ENCODE results near the gene CHRD.
"Not testable (repeated sequence)": the region's sequence is repeated elsewhere in the genome, so short reads cannot be mapped to it uniquely, and the experiment has no call there.

The CHRD gene

DNA sequence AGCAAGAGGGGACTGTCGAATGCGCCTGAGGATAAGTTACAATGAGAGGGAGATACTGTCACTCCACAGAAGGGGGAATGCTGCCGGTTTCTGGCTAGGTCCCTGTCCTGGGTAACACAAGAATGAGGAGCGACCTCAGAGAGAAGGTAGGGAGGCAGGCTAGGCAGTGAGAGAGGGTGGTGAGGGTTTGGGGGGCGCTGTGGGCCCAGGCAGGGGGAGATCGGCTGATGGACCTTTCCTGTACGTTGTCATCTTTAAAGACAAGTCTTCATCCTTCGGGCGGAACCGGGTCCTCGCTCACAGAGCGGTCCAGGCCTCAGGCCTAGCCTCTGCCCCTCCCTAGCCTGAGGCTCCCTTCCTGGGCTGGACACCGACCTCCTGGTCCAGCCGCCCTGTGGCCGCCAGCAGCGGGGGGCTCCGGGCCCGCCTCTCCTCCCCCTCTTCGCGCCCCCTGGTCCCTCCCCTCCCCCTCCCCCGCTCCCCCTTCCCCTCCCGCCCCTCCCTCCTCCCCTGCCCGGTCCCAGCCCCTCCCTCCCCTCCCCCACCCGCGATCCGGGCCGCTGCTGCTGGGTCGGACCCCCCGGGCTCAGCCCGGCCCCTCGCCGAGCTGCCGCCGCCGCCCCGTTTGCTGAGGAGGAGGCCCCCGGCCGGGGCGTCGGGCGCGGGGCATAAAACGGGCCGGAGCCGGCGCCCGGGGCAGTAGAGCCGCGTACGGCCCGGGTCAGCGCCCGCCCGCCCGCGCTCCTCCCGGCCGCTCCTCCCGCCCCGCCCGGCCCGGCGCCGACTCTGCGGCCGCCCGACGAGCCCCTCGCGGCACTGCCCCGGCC, at the start of gene CHRD:
CHRD (plus strand) TSS at position 697 of the 827 bp plus-strand sequence. CDS start 265 bp downstream, outside the sequence.
- DNase-seq, result no peak

DNA sequence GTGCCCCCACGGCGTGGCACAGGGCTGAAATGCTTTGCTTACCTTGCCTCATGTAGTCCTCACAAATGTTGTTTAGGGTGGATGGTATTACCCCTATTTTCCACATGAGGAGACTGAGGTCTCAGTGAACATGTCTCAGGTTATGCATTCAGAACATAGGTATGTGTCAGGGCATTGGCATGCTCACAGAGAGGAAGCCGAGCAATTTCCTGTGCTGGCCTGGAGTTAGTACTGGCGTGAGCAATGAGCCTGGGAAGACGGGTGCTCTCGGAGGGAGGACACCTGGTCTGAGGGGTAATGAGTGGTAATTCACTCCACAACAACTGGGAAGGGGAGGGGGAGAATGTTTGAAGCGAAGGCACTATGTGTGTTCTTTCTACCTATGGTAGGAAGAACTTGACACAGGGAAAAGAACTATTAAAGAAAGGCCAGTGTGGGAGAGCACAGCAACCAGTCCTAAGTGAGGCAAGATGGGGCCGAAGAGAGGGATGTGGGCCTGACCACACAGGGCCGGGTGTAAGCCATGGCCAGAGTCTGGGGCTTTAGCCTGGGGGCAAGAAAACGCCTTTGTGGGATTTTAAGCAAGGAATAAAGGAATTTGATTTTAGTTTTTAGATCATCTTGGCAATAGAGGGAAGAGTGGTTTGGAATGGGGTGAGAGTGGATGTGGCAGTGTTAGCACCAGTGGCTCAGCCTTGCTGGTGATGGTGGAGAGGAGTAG, 47.3 kb upstream of the CHRD start:
- DNase-seq, result no peak

DNA sequence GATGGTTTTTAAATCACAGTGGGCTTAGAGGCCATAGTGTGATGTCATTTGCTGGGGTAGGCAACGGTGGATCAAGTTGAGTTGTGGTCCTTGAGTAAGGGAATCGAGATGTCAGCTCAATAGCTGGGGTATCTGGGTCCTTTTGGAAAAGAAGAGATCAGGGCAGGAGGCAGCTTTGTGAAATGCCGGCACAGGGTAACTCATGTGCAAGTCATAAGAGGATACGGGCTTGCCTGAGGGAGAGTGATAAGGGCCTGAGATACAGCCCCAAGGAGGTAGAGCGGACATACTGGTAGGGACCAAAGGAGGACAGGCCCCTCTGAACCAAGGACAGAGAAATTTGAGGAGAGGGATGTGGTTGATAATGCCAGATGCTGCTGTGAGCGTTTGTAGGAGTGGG, 46.7 kb upstream of the CHRD start:
- no peak for DNase-seq

DNA sequence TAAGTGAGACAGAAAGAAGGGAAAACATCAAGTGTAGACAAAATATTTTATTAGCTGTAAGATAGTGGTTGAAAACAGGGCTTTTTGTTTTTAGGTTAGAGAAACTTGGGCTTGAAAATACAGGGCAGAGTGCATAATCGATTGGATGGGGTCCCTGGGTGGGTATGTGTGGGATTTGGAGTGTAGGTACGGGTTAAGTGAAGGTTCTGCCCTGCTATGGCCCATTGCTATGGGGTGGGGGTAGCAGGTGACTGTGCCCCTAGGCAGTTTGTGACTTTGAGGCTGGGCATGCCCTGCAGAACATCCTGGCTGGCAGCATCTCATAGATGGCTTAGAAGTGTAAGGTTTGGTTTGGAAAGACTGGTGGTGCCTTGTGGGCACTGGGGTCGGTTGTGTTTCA, 46.2 kb upstream of the CHRD start:
- DNase-seq, result no peak

DNA sequence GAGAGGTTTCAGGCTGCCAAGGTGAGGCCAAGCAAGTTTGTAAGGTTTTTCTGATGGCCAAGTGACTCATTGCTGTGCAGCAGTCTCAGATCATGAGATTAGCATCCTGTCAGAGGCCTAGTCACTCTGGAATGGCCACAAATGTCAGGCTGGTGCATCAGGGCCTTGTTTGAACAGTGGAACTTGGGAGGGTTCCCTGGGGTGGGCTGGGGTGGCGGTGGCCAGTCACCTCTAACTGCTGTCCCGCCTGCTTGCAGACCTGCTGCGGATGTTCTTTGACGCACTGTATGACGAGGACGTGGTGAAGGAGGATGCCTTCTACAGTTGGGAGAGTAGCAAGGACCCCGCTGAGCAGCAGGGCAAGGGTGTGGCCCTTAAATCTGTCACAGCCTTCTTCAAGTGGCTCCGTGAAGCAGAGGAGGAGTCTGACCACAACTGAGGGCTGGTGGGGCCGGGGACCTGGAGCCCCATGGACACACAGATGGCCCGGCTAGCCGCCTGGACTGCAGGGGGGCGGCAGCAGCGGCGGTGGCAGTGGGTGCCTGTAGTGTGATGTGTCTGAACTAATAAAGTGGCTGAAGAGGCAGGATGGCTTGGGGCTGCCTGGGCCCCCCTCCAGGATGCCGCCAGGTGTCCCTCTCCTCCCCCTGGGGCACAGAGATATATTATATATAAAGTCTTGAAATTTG, 45.2 kb upstream of the CHRD start:
- DNase-seq, result peak; percentile 34 to 57

DNA sequence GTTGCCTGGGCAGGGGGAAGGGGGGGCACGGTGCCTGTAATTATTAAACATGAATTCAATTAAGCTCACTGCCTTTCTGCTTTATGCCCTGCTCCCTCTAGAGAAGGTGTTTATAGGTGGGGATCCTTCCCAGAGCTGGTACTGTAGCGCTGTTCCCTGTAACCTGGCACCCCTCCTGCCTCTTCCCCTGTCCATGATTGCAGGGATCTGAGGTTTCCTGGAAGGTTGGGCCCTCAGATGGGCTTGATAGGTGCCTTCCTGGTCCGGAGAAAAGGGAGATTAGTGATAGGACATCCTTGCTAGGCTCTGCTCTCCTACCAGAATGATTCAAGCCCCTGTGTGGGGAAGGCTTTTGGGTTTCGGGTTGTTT, 44.6 kb upstream of the CHRD start:
- DNase-seq, result no peak

DNA sequence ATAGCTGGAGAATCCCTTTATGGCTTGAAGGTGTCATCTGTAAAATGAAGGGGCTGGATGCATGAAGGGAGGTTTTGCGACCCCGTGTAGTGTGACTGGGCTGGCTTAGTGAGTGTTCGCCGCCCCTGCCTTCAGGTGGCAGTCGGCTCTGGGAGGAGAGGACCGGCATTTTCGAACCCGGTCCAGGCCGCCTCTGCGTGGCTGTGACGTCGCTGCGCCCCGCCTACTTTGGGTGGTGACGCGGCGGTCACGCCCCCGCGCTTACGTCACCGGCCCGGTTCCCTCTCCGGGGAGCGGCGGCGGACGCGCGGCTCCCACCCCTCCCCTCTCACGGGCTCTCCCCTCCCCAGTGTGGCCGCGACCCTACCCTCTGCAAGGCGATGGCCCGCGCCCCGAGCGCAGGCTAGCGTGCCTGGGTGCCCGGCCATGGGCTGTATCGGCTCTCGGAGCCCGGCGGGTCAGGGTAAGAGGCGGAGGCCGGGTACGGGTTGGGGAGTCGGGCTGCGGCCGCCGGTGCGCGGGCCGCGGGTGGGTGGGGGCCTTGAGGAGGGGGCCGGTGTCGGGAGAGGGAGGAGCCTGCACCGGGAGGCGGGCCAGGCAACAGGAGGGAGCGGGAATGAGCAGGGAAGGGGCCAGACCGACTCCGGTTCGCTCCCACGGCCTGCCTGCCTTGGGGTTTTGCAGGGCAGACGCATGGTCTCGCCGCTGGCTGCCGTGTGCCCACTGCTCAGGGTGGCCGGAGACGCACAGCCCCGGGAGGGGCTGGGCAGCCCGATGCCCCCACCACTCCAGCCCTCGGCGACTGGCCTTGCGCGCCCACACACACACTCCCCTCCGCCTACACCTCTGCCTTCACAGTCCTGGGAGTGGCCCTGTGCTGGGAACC, 44.0 kb upstream of the CHRD start:
- DNase-seq, result peak; percentile 87 to 89

DNA sequence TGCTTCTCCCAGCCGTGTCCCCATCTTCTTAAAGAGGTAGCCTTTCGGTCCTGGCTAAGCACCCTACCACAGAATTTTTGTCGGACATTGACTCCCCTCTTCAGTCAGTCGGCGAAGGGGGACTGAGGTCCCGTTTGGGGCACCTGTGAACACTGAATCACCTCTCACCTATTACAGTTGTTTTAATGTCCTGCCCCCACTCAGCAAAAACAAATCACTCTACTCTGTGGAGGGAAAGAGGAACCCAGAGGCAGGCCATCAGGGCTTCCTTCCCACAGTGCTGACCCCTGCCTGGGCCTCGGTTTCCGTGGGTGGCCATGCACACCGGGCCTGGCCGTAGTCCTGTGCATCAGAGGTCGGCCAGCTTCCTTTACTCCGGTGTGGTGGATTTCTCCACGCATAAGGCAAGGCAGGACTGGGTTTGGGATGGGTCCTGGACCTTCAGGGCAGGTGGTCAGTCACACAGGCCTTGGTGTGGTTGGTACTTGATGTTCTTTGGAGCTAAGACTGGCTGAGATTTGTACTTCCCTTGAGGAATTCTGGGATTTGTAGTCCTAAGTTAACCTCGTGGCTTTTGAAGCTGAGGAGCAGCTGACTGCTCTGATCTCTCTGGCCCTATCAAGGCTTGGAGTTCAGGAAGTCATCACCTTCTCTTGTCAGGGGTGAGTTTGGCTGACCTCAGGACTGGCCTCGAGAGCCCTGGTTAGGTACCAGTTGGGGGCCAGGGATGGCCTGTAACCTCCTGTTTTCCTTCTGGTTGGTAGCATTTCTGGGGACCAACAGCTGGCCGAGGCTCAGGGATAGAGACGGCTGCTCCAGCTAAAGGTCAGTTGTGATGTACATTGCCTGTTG, 43.1 kb upstream of the CHRD start:
- DNase-seq, result no peak

DNA sequence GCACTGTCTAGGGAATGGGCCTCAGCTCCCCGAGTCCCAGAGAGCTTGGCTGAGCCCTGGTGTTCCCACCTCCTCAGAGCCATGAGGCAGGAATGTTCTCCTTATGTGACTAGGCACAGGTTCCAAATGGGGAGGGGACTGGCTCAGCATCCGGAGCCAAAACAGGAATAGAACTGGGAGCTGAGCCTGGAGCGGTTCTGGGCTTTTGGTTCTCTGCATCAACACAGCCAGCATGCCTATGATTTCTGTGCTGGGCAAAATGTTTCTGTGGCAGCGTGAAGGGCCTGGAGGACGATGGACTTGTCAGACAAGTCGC, 42.5 kb upstream of the CHRD start, which contains the start of gene FAM131A:
FAM131A (plus strand) TSS at position 202 of the 316 bp plus-strand sequence; CDS start at position 233, 31 bp downstream.
- DNase-seq, result no peak

DNA sequence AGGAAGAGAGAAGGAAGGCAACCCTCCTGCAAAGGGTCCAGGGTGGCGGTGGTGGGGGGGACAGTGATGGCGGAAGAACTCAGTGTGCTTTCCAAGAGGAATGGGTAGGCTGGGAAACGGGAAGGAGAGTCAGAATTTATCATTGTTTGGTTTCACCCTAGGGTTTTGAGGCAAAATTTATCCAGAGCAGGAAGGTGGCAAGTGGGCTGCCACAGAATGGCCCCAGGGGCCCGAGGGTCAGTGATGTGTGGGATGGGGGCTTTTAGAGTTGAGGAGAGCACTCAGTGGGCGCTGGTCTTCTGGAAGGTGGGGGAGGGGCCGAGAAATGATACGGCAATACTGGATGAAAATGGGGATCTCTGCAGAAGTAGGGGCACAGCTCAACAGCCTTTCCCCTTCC, 41.9 kb upstream of the CHRD start:
- DNase-seq, result no peak

DNA sequence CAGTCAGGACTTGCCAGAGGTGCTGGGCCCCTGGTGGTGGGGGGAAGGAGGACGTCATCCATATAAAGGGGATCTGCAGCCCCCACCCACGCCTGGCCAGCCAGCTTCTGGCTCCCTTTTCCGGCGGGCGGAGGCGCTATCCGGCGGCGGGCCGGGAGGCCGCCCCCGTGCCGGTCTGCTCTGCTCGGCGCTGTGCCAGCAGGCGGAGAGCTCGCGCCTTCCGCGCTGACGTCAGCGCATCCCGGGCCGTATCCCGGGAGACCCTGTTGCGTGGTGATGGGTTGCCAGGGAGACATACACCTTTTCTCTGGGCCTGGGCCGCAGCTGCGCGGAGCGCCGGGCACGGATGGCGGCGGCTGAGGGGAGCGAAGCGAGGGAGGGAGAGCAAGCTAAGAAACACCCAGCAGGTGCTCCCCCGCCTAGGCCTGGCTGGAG, 41.3 kb upstream of the CHRD start:
- DNase-seq, result no peak

DNA sequence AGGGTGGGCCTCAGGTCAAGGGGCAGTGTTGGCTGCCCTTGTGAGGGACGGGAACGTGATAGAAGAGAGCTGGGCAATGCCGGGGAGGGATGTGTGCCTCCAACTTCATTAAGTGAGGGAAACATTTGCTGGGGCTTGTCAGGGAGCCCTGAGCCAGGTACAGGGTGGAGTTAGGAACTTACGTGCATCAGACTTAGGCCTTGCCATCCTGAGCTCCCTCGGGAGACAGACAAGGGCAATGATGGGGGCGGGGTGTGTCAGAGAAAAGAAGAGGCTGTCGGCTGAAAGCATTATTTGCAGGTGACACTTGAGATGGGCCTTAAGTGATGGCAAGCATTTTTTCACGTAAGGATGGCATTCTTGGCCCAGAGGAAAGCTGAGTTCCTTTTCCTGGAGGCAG, 40.9 kb upstream of the CHRD start:
- DNase-seq, result no peak

DNA sequence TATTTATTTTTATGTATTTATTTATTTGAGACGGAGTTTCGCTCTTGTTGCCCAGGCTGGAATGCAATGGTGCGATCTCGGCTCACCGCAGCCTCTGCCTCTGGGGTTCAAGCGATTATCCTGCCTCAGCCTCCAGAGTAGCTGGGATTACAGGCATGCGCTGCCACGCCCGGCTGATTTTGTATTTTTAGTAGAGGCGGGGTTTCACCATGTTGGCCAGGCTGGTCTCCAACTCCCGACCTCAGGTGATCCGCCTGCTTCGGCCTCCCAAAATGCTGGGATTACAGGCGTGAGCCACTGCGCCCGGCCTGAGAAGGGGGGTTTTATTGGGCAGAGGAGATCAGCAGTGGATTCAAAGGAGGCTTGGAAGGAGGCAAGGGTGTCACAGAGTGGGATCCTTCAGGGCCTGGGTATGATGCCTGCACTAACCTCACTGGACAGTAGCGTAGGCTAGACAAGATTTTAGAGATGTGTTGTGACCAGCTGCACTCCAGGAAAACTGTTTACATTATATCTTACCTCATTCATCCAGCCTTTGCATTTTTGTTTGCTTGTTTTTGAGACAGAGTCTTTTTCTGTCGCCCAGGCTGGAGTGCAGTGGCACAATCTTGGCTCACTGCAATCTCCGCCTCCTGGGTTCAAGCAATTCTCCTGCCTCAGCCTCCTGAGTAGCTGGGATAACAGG, 40.3 kb upstream of the CHRD start:
- not testable (repeated sequence) for DNase-seq

DNA sequence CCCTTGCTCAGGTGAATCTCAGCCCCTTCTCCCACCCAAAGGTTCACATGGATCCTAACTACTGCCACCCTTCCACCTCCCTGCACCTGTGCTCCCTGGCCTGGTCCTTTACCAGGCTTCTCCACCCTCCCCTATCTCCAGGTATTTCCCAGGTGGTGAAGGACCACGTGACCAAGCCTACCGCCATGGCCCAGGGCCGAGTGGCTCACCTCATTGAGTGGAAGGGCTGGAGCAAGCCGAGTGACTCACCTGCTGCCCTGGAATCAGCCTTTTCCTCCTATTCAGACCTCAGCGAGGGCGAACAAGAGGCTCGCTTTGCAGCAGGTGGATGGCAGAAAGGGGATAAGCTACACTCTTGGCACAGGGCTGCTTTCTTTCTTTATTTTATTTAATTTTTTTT, 37.9 kb upstream of the CHRD start:
- no peak for DNase-seq

DNA sequence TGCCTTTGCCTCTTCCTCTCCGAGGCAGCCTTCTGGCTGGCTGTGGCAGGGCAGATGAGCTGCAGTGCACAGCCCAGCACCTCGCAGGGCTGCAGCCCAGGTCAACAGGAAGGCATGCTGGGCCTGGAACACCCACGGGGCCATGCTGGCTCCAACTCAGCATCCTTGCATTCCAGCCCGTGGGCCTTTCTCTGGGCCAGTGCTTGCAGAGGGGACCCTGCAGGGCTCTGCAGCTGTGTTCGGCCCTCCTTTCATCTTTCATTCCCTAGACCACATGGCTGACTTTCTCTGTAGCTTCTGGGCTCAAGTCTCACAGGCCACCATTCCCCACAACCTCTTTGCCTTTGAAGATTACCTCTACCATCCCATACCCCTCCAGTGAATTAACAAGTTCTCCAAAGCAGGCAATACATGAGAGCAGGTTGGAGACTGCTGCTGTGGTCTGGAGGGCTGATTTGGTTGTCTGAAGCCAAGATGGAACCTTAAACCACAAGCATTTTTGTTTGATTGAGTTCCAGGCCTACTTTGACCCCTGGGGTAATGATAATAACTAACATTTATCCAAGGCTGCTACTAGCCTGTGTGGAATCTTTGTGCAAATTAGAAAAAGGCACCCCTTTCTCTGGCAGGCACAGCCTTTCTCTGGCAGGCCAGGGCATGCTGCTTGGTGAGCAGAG, 36.5 kb upstream of the CHRD start:
- DNase-seq, result no peak

DNA sequence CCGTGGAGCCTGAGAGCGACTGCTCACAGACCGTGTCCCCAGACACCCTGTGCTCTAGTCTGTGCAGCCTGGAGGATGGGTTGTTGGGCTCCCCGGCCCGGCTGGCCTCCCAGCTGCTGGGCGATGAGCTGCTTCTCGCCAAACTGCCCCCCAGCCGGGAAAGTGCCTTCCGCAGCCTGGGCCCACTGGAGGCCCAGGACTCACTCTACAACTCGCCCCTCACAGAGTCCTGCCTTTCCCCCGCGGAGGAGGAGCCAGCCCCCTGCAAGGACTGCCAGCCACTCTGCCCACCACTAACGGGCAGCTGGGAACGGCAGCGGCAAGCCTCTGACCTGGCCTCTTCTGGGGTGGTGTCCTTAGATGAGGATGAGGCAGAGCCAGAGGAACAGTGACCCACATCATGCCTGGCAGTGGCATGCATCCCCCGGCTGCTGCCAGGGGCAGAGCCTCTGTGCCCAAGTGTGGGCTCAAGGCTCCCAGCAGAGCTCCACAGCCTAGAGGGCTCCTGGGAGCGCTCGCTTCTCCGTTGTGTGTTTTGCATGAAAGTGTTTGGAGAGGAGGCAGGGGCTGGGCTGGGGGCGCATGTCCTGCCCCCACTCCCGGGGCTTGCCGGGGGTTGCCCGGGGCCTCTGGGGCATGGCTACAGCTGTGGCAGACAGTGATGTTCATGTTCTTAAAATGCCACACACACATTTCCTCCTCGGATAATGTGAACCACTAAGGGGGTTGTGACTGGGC, 35.1 kb upstream of the CHRD start:
- no peak for DNase-seq

DNA sequence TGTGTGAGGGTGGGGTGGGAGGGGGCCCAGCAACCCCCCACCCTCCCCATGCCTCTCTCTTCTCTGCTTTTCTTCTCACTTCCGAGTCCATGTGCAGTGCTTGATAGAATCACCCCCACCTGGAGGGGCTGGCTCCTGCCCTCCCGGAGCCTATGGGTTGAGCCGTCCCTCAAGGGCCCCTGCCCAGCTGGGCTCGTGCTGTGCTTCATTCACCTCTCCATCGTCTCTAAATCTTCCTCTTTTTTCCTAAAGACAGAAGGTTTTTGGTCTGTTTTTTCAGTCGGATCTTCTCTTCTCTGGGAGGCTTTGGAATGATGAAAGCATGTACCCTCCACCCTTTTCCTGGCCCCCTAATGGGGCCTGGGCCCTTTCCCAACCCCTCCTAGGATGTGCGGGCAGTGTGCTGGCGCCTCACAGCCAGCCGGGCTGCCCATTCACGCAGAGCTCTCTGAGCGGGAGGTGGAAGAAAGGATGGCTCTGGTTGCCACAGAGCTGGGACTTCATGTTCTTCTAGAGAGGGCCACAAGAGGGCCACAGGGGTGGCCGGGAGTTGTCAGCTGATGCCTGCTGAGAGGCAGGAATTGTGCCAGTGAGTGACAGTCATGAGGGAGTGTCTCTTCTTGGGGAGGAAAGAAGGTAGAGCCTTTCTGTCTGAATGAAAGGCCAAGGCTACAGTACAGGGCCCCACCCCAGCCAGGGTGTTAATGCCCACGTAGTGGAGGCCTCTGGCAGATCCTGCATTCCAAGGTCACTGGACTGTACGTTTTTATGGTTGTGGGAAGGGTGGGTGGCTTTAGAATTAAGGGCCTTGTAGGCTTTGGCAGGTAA, 34.3 kb upstream of the CHRD start:
- DNase-seq, result no peak

DNA sequence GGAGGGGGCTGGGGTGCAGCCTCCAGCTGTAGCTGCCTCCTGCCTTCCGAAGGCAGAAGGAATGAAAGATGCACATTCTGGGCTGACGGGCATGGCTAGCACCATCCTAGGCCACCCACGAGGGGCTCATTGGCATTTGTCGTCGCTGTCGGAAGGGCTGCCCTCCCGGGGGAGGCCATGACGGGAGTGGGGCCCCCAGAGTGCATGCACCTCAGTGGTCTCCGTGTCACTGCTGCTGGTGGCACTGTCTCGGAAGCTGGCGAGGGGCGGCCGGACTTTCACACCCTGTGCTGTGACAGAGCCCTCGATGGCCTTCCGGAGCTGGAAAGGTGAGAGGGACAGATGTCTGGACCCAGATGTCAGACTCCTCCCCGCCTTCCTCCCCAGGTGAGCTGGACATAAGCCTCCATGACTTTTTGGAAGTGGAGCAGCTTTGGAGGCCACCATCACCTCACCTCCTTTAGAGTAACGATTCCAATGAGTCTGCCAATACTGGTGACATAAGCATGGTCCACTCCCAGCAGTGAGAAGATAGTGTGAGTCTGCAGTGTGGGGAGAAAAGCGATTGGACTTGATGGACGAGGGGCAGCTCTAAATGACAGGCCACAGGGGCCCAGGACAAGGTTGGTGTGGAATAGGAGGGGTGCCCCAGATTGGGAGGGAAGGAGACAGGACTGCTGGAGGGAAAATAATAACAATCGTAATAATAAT, 33.2 kb upstream of the CHRD start:
- no peak for DNase-seq

Data from activated CD4-positive, alpha-beta T cell treated with anti-CD3 and anti-CD28 coated beads, Interleukin-2, amount 50 U/mL, for 48 hours (primary cell).